NCI-H526 (cell line): ENCODE data around the gene ZNF33B.
"Not testable (repeated sequence)": the region's sequence is repeated elsewhere in the genome, so short reads cannot be mapped to it uniquely, and the experiment has no call there.

Experiments used
- DNase-seq, 2 experiments: peaks; one replicate each; lab custom pipeline; 2025; lab: John Stamatoyannopoulos, UW

ZNF33B gene

GRCh38 chr10:42615419-42615818, 23.0 kb downstream of the ZNF33B start:
- no peak for DNase-seq

GRCh38 chr10:42609872-42610271, 28.5 kb downstream of the ZNF33B start:
- DNase-seq = no peak

- no peak for DNase-seq
These were observed 40.0 kb downstream of the ZNF33B start for GRCh38 chr10:42598249-42598873.

GRCh38 chr10:42596196-42596595, 42.2 kb downstream of the ZNF33B start:
- no peak for DNase-seq

- no peak for DNase-seq
These were observed 44.1 kb downstream of the ZNF33B start for GRCh38 chr10:42594246-42594650.

GRCh38 chr10:42593284-42593683, 45.1 kb downstream of the ZNF33B start:
- no peak for DNase-seq

- no peak for DNase-seq
These were observed 54.5 kb downstream of the ZNF33B start for GRCh38 chr10:42583828-42584227.

- DNase-seq = peak in 1 of 2 experiments; percentile 57
These were observed 60.4 kb downstream of the ZNF33B start for GRCh38 chr10:42578019-42578418.

- DNase-seq = no peak
These were observed 62.0 kb downstream of the ZNF33B start for GRCh38 chr10:42576338-42576737.

- DNase-seq = no peak
These were observed 64.0 kb downstream of the ZNF33B start for GRCh38 chr10:42574336-42574735.

GRCh38 chr10:42556931-42557330, 81.4 kb downstream of the ZNF33B start:
- no peak for DNase-seq

GRCh38 chr10:42553576-42553975, 84.8 kb downstream of the ZNF33B start:
- not testable (repeated sequence) for DNase-seq

GRCh38 chr10:42553064-42553407, 85.3 kb downstream of the ZNF33B start:
- DNase-seq = no peak

GRCh38 chr10:42552188-42553063, 85.9 kb downstream of the ZNF33B start:
- DNase-seq = peak; percentile 91 to 96

- no peak for DNase-seq
These were observed 86.7 kb downstream of the ZNF33B start for GRCh38 chr10:42551582-42552187.

- DNase-seq = no peak
These were observed 88.5 kb downstream of the ZNF33B start for GRCh38 chr10:42549851-42550250.

- no peak for DNase-seq
These were observed 90.1 kb downstream of the ZNF33B start for GRCh38 chr10:42548254-42548653.

GRCh38 chr10:42544945-42545344, 93.4 kb downstream of the ZNF33B start:
- DNase-seq = no peak

GRCh38 chr10:42543840-42544372, 94.5 kb downstream of the ZNF33B start:
- DNase-seq = no peak
